ENCODE data around the gene PNPO.
"Not testable (repeated sequence)": the region's sequence is repeated elsewhere in the genome, so short reads cannot be mapped to it uniquely, and the experiment has no call there.

Gene PNPO

DNA sequence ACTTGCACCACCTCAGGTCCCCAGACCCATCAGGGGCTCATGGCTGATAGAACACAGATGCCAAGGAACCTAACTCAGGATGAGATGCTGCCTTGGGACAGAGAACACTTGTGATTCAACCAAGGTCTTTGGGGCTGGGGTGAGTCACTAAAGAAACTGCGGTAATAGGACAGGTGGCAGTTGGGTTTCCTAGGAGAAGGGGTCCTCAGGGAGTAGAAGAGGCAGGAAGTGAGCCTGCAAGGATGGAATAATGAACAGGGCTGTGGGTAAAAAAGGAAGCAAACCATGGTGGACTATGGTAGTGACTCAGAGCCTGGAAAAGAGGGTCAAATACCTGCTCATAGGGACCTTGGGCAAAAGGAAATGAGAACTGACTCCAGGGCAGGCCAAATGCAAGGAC, 6.5 kb upstream of the PNPO start:
- H3K4me3 ChIP-seq (ENCODE audit: low read depth, low read length, poor library complexity, severe bottlenecking) = no peak overlapping the region
- no peaks in the 10 kb centered on the region for H3K9me3 ChIP-seq (ENCODE audit: low read length)
- no peak overlapping the region for H3K27ac ChIP-seq (ENCODE audit: low read depth, low read length, poor library complexity, severe bottlenecking)
- H3K79me2 ChIP-seq (ENCODE audit: insufficient read depth, low read length) = no peaks in the 10 kb centered on the region
- no peaks in the 10 kb centered on the region for H3F3A ChIP-seq (ENCODE audit: insufficient read depth, low read length)
- H3K4me1 ChIP-seq (ENCODE audit: insufficient read depth, low read length, severe bottlenecking) = peaks cover 13% of the 10 kb centered on the region
- H3K36me3 ChIP-seq (ENCODE audit: insufficient read depth, low read length) = no peaks in the 10 kb centered on the region
- no peak overlapping the region for H3K4me2 ChIP-seq (ENCODE audit: low read length)
- no peaks in the 10 kb centered on the region for H3K9me2 ChIP-seq (ENCODE audit: low read depth, low read length)
- H3K27me3 ChIP-seq (ENCODE audit: insufficient read depth, low read length) = no peaks in the 10 kb centered on the region
- H2AFZ ChIP-seq (ENCODE audit: low read length) = no peak overlapping the region
- no peaks in the 10 kb centered on the region for H4K20me1 ChIP-seq (ENCODE audit: insufficient read depth, low read length)
- no peak for TF ChIP-seq EZH2 (IDR thresholded peaks at IDR 0.05; ENCODE audit: borderline replicate concordance, low read length)
- TF ChIP-seq, protein P1, sequence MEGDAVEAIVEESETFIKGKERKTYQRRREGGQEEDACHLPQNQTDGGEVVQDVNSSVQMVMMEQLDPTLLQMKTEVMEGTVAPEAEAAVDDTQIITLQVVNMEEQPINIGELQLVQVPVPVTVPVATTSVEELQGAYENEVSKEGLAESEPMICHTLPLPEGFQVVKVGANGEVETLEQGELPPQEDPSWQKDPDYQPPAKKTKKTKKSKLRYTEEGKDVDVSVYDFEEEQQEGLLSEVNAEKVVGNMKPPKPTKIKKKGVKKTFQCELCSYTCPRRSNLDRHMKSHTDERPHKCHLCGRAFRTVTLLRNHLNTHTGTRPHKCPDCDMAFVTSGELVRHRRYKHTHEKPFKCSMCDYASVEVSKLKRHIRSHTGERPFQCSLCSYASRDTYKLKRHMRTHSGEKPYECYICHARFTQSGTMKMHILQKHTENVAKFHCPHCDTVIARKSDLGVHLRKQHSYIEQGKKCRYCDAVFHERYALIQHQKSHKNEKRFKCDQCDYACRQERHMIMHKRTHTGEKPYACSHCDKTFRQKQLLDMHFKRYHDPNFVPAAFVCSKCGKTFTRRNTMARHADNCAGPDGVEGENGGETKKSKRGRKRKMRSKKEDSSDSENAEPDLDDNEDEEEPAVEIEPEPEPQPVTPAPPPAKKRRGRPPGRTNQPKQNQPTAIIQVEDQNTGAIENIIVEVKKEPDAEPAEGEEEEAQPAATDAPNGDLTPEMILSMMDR (IDR thresholded peaks at IDR 0.05; ENCODE audit: low read length) = no peak
- H3K9ac ChIP-seq (ENCODE audit: low read length) = no peak overlapping the region

DNA sequence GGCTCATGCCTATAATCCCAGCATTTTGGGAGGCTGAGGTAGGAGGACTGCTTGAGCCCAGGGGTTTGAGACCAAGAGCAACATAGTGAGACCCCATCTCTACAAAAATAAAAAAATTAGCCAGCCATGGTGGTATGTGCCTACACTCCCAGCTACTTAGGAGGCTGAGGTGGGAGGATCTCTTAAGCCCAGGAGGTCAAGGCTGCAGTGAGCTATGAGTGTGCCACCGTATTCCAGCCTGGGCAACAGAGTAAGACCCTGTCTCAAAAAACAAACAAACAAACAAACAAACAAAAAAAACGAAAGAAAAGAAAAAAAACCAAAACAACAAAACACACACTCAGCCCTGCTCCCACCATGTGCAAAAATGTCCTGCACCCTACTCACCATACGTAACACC, 5.9 kb upstream of the PNPO start:
- H3K4me2 ChIP-seq (ENCODE audit: low read length); H3K4me3 ChIP-seq (ENCODE audit: low read depth, low read length, poor library complexity, severe bottlenecking); H3K27me3 ChIP-seq (ENCODE audit: insufficient read depth, low read length); H2AFZ ChIP-seq (ENCODE audit: low read length); H3K9me3 ChIP-seq (ENCODE audit: low read length); H3K79me2 ChIP-seq (ENCODE audit: insufficient read depth, low read length); H3F3A ChIP-seq (ENCODE audit: insufficient read depth, low read length); H3K27ac ChIP-seq (ENCODE audit: low read depth, low read length, poor library complexity, severe bottlenecking); H3K9me2 ChIP-seq (ENCODE audit: low read depth, low read length); H3K36me3 ChIP-seq (ENCODE audit: insufficient read depth, low read length); H3K9ac ChIP-seq (ENCODE audit: low read length); H4K20me1 ChIP-seq (ENCODE audit: insufficient read depth, low read length): not testable (repeated sequence)
- H3K4me1 ChIP-seq (ENCODE audit: insufficient read depth, low read length, severe bottlenecking) = peaks cover 19% of the 10 kb centered on the region

DNA sequence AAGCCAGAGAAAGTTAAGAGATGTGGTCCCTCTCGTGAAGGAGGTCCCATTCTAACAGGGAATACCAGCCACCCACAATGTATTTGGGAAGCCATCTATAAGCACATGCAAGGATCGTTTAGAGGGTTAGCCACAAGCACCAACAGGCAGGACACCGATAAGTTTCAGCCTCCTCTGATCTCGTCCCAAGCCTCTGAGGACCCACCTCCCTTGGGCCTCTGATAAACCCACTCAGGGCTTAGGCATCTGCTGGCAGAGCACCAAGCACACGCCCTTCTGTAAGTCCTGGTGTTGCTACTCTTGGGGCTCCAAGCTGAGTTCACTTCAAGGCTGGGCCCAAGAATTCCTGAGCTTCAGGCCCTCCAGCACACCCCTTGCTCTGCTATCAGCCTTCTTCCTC, 5.4 kb upstream of the PNPO start:
- Histone ChIP-seq H3F3A (ENCODE audit: insufficient read depth, low read length) (no peaks in the 10 kb centered on the region), H3K4me1 (ENCODE audit: insufficient read depth, low read length, severe bottlenecking) (peaks cover 24% of the 10 kb centered on the region), H3K4me3 (ENCODE audit: low read depth, low read length, poor library complexity, severe bottlenecking) (no peak overlapping the region), H3K9ac (ENCODE audit: low read length) (no peak overlapping the region), H3K27me3 (ENCODE audit: insufficient read depth, low read length) (no peaks in the 10 kb centered on the region), H3K9me2 (ENCODE audit: low read depth, low read length) (no peaks in the 10 kb centered on the region), H4K20me1 (ENCODE audit: insufficient read depth, low read length) (no peaks in the 10 kb centered on the region), H3K79me2 (ENCODE audit: insufficient read depth, low read length) (no peaks in the 10 kb centered on the region), H2AFZ (ENCODE audit: low read length) (no peak overlapping the region), H3K27ac (ENCODE audit: low read depth, low read length, poor library complexity, severe bottlenecking) (no peak overlapping the region), H3K4me2 (ENCODE audit: low read length) (no peak overlapping the region), H3K36me3 (ENCODE audit: insufficient read depth, low read length) (no peaks in the 10 kb centered on the region), H3K9me3 (ENCODE audit: low read length) (no peaks in the 10 kb centered on the region)
- TF ChIP-seq, protein P1 (IDR thresholded peaks at IDR 0.05; ENCODE audit: low read length) = no peak
- no peak for TF ChIP-seq EZH2 (IDR thresholded peaks at IDR 0.05; ENCODE audit: borderline replicate concordance, low read length)

DNA sequence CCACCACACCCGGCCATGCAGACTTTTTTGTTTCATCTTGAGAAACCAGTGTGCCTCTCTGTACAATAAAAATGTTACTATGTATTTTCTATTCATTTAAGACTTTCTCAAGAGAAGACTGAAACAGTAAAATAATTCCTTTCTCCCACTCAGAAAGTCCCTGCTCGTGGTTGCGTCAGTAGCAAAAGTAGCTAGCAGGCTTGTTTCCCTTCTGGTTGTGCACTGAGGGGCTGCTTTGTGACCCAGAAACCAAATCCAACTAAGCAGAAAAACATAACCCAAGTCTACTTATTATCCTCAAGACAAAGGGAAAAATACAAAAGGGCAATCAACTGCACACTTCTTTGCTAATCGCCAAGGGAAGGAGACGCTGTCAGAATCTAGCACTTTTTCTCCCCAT, 3.4 kb upstream of the PNPO start:
- Histone ChIP-seq H3K36me3 (ENCODE audit: insufficient read depth, low read length) (no peaks in the 10 kb centered on the region), H3K27me3 (ENCODE audit: insufficient read depth, low read length) (no peaks in the 10 kb centered on the region), H3K9me2 (ENCODE audit: low read depth, low read length) (no peaks in the 10 kb centered on the region), H3K4me1 (ENCODE audit: insufficient read depth, low read length, severe bottlenecking) (peaks cover 37% of the 10 kb centered on the region), H4K20me1 (ENCODE audit: insufficient read depth, low read length) (no peaks in the 10 kb centered on the region), H3K4me2 (ENCODE audit: low read length) (peak overlapping the region; percentile 47), H3K27ac (ENCODE audit: low read depth, low read length, poor library complexity, severe bottlenecking) (no peak overlapping the region), H3K9me3 (ENCODE audit: low read length) (no peaks in the 10 kb centered on the region), H3K4me3 (ENCODE audit: low read depth, low read length, poor library complexity, severe bottlenecking) (no peak overlapping the region), H3K9ac (ENCODE audit: low read length) (no peak overlapping the region; the same call in 1 of the 2 replicates), H2AFZ (ENCODE audit: low read length) (no peak overlapping the region), H3K79me2 (ENCODE audit: insufficient read depth, low read length) (no peaks in the 10 kb centered on the region), H3F3A (ENCODE audit: insufficient read depth, low read length) (no peaks in the 10 kb centered on the region)
- TF ChIP-seq EZH2 (IDR thresholded peaks at IDR 0.05; ENCODE audit: borderline replicate concordance, low read length) = no peak
- TF ChIP-seq, protein P1 (IDR thresholded peaks at IDR 0.05; ENCODE audit: low read length) = no peak

All from OCI-LY1 (cell line).